ENCODE results near the gene SQSTM1.

The SQSTM1 gene

GRCh38 chr5:179802950-179803562, 17.6 kb upstream of the SQSTM1 start:
- Mint-ChIP-seq H3K4me3 (peak overlapping the region; percentile 47 to 64 (median 50)), H3K9me3 (no peaks in the 10 kb centered on the region), H3K4me1 (peaks cover 13% of the 10 kb centered on the region), H3K27me3 (ENCODE audit: low read depth) (peaks cover 4% of the 10 kb centered on the region), H3K36me3 (ENCODE audit: low read depth) (peaks cover 17% of the 10 kb centered on the region), H3K27ac (no peak overlapping the region)
- TF ChIP-seq CTCF (IDR thresholded peaks at IDR 0.05; ENCODE audit: unreplicated experiment in 3 of 3): no peak

DNA sequence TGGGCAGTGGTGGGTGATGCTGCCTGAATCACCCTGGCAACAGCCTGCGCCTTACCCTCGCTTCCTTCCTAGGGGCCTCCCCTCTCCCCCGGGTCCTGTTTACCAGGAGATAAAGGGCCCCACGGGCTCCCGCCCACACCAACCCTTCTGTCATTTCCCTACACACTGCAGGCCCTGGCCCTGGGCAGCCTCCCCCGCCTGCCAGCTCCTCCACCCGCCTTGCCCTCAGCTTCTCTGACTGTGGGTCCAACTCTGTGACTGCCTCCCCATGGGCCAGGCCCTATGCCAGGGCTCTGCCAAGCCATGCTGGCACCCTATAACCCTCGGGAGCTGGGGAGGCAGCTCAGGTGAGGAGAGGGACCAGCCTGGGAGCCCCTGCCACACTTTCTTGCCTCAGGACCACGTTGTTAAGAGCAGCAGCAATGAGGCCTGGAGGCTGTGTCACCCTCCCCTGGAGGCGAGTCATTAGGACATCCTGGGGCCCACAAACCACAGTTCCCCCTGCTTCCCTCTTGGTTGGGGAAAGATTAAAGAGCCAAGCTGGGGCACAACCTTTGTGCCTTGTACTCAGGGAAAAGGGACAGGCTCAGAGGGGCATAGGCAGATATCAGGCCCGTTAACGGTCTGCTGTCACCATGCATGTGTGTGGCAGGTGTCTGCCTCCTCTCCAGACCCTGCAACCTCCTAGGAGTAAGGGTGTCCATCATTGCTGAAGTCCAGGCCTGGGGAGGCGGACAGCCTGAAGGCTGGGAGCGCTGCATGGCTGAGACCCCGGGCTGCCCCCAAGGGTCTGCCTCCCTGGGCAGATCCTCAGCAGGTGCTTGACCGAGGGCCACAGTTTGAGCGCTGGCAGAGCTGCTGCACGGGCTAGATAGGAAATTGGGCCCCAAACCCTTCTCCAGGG, 16.8 kb upstream of the SQSTM1 start:
- Mint-ChIP-seq H3K27ac (peak overlapping the region in 1 of 3 experiments; percentile 40), H3K4me1 (peaks cover 13% of the 10 kb centered on the region), H3K27me3 (ENCODE audit: low read depth) (no peaks in the 10 kb centered on the region), H3K4me3 (peak overlapping the region; percentile 85 to 87 (median 85)), H3K9me3 (no peaks in the 10 kb centered on the region), H3K36me3 (ENCODE audit: low read depth) (peaks cover 16% of the 10 kb centered on the region)
- no peak for TF ChIP-seq CTCF (IDR thresholded peaks at IDR 0.05; ENCODE audit: unreplicated experiment in 3 of 3)

DNA sequence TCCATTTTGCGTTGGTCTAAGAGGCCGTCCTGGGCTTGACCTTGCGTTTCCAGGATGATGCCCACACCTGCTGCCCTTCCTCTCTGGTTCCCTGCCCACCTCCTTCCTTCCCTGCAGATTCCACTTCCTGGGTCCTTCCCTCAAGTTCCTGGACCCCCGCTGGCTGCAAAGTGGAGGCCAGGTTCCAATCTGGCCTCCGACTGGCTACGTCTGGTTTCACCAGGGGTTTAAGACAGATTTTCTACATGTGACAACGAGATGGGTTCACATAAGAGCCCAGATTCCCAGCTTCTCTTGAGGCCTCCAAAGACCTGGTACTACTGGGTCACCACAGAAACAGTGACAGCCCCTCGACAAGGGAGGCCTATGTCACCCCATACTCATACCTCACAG, 16.2 kb upstream of the SQSTM1 start:
- Mint-ChIP-seq H3K9me3 (no peaks in the 10 kb centered on the region), H3K36me3 (ENCODE audit: low read depth) (peaks cover 10% of the 10 kb centered on the region), H3K4me3 (peak overlapping the region; percentile 85 to 87 (median 85)), H3K27ac (peak overlapping the region; percentile 33 to 78 (median 33)), H3K27me3 (ENCODE audit: low read depth) (no peaks in the 10 kb centered on the region), H3K4me1 (peaks cover 13% of the 10 kb centered on the region)
- TF ChIP-seq CTCF (IDR thresholded peaks at IDR 0.05; ENCODE audit: unreplicated experiment in 3 of 3): no peak

DNA sequence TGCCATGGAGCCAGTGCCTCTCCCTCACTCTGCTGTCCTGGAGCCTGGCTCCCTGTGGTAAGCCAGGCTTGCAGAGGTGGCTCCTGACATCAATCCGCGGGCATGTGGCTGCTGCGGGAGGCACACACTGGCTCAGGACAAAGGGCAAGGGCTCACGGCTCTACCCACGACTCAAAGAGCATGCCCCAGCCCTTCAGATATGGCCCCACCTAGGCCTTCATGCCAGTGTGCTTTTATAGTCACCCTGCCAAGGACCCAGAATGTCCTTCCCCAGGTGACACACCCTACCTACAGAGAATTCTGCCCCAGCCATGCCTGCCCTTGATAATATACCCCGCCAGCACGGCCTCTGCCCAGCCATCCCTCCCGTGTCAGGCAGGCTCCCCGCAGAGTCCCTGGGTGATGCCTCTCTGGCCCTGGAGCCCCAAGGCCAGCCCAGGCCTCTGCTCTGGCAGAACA, 15.6 kb upstream of the SQSTM1 start:
- H3K4me1 Mint-ChIP-seq: peaks cover 13% of the 10 kb centered on the region
- H3K36me3 Mint-ChIP-seq (ENCODE audit: low read depth): peaks cover 8% of the 10 kb centered on the region
- peak overlapping the region in 2 of 3 experiments; percentile 33 to 78 for H3K27ac Mint-ChIP-seq
- peak overlapping the region; percentile 85 to 87 (median 85) for H3K4me3 Mint-ChIP-seq
- TF ChIP-seq CTCF (IDR thresholded peaks at IDR 0.05; ENCODE audit: unreplicated experiment in 3 of 3): no peak
- no peaks in the 10 kb centered on the region for H3K9me3 Mint-ChIP-seq
- no peaks in the 10 kb centered on the region for H3K27me3 Mint-ChIP-seq (ENCODE audit: low read depth)

DNA sequence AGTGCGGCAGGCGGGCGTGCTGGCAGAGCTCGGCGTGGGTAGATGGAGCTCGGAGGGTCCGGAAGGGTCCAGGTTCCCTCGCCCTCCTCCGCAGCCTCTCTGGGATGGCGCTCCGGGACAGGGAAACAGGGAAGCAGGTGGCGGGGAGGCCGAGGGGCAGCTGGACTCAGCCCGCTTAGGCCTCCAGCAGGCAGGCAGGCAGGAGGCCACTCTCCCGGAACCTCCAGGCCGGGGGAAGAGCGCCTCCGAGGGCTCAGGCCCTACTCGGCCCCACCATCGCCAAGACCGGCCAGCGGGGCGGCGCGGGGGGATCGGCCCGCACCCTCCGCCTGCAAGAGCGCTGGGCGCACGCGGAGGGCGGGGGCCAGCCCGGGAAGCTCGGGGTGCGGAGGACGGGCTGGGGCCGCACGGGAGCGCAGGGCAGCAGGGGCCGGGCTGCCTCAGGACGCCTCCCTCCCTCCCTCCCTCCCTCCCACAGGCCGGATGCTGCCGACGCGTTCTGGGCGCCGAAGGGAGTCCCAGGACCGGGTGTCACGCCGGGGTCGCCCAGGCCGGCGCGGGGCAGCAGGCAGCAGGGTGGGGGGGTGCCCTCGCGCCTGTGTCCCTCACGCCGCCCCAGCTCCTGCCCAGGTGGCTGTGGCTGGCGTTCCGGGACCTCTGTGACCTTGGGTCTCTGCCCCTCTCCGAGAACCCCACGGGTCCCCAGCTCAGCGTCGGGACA, 15.0 kb upstream of the SQSTM1 start:
- Mint-ChIP-seq H3K4me1 (peaks cover 13% of the 10 kb centered on the region), H3K9me3 (no peaks in the 10 kb centered on the region), H3K4me3 (peak overlapping the region; percentile 85 to 87 (median 85)), H3K27ac (peak overlapping the region in 1 of 3 experiments; percentile 78), H3K27me3 (ENCODE audit: low read depth) (no peaks in the 10 kb centered on the region), H3K36me3 (ENCODE audit: low read depth) (peaks cover 8% of the 10 kb centered on the region)
- no peak for TF ChIP-seq CTCF (IDR thresholded peaks at IDR 0.05; ENCODE audit: unreplicated experiment in 3 of 3)
